Endothelial cell of umbilical vein (primary cell): ENCODE measurements around the gene SKOR1. TPM values are rescaled to one million over a fixed set of nuclear protein-coding genes. Genes with fewer than 3 reads are reported as not detected.

Experiments
- BruUV-seq: library from RNA; stranded (reverse); fragments of 400-500 nt; replicated peaks from 2 replicates; lab custom pipeline; 2021; lab: Mats Ljungman, UMichigan
- CTCF ChIA-PET: fragments of 300-600, 350-600 bp; sonication (Branson Sonifier 250); formaldehyde crosslinking; loops from one replicate; lab custom pipeline; 2021; ENCODE audit warnings: antibody characterized with exemption, inconsistent platforms; lab: Charles Lee
- POLR2A ChIA-PET: fragments of 300-600, 350-600 bp; sonication (Branson Sonifier 250); formaldehyde crosslinking; loops from one replicate; lab custom pipeline; 2021; ENCODE audit warnings: antibody characterized with exemption, inconsistent platforms; lab: Charles Lee
- DNase-seq: peaks from one replicate; pipeline ENCODE4 v3.0.0-alpha.2; 2011; ENCODE audit warnings: low read depth, low spot score
- FAIRE-seq: peaks from 2 replicates; lab custom pipeline; 2011; peaks lifted over from hg19 to GRCh38; lab: Jason Lieb, UNC
- H2AFZ ChIP-seq: 2 replicates; pipeline ENCODE4 v1.6.0; 2012; ENCODE audit warnings: low read depth, low read length, control low read depth, inconsistent platforms
- H3K27ac ChIP-seq: 2 replicates; pipeline ENCODE4 v1.5.1; 2011; ENCODE audit warnings: low read depth, mild to moderate bottlenecking, control low read depth, low read length, moderate library complexity; ENCODE audit not compliant: insufficient read depth
- H3K27me3 ChIP-seq, 2 experiments: 2 replicates each; pipeline versions ENCODE4 v1.6.0 to v1.6.1; 2011; ENCODE audit warnings: low read length in 2 of 2, mixed read lengths in 1 of 2; ENCODE audit not compliant: control insufficient read depth in 2 of 2, insufficient read depth in 2 of 2
- H3K36me3 ChIP-seq, 2 experiments: 2 replicates in 1 of 2; 3 replicates in 1 of 2; pipeline ENCODE4 v1.5.1; 2011; ENCODE audit warnings: low read length in 2 of 2, mild to moderate bottlenecking in 1 of 2, moderate library complexity in 1 of 2; ENCODE audit not compliant: control insufficient read depth in 2 of 2, insufficient read depth in 2 of 2; ENCODE audit errors: extremely low read depth in 1 of 2
- H3K4me1 ChIP-seq: 3 replicates; pipeline ENCODE4 v1.5.1; 2011; ENCODE audit warnings: mild to moderate bottlenecking, low read length; ENCODE audit not compliant: control insufficient read depth, insufficient read depth; ENCODE audit errors: extremely low read depth
- H3K4me2 ChIP-seq: 2 replicates; pipeline ENCODE4 v1.6.1; 2011; ENCODE audit warnings: low read length, control low read depth, mixed read lengths; ENCODE audit not compliant: insufficient read depth
- H3K4me3 ChIP-seq, 3 experiments: fragments of 200-600 bp in 1 of 3; sonication (generic), shearing (Covaris generic) in 1 of 3; replicated peaks in 1 of 3; 2 replicates each; pipeline ENCODE4 v1.5.1; 2011 to 2016; ENCODE audit warnings: control low read depth in 3 of 3, low read length in 3 of 3, mild to moderate bottlenecking in 2 of 3, inconsistent platforms in 1 of 3, low read depth in 1 of 3, moderate library complexity in 1 of 3; ENCODE audit not compliant: insufficient read depth in 1 of 3
- H3K79me2 ChIP-seq: 2 replicates; pipeline ENCODE4 v1.6.0; 2012; ENCODE audit warnings: low read length, inconsistent platforms; ENCODE audit not compliant: control insufficient read depth, insufficient read depth
- H3K9ac ChIP-seq: replicated peaks from 2 replicates; pipeline ENCODE3; 2011; ENCODE audit warnings: low read length, control low read depth; ENCODE audit not compliant: insufficient read depth; ENCODE audit errors: extremely low read depth
- H3K9me1 ChIP-seq: replicated peaks from 3 replicates; pipeline ENCODE4 v1.6.0; 2011; ENCODE audit warnings: mild to moderate bottlenecking, low read length; ENCODE audit not compliant: control insufficient read depth, insufficient read depth; ENCODE audit errors: extremely low read depth
- H3K9me3 ChIP-seq: replicated peaks from 2 replicates; pipeline ENCODE4 v1.5.1; 2012; ENCODE audit warnings: low read length, inconsistent platforms; ENCODE audit not compliant: control insufficient read depth, insufficient read depth
- H4K20me1 ChIP-seq: replicated peaks from 2 replicates; pipeline ENCODE3; 2011; ENCODE audit warnings: mild to moderate bottlenecking, low read length; ENCODE audit not compliant: control insufficient read depth, insufficient read depth; ENCODE audit errors: extremely low read depth
- EZH2 ChIP-seq: IDR thresholded peaks from 2 replicates; pipeline ENCODE4 v1.6.1; 2012; ENCODE audit warnings: borderline replicate concordance, low read depth, mild to moderate bottlenecking, moderate library complexity, low read length, inconsistent platforms; ENCODE audit not compliant: severe bottlenecking
- FOS ChIP-seq: IDR thresholded peaks from 2 replicates; pipeline ENCODE4 v1.6.1; 2011; ENCODE audit warnings: mild to moderate bottlenecking, low read length, moderate library complexity, borderline replicate concordance; ENCODE audit not compliant: insufficient read depth
- GATA2 ChIP-seq: IDR thresholded peaks from 2 replicates; pipeline ENCODE4 v1.7.0; 2011; ENCODE audit warnings: low read depth, mild to moderate bottlenecking, moderate library complexity, mixed read lengths, low read length; ENCODE audit not compliant: insufficient read length, insufficient read depth
- JUN ChIP-seq: IDR thresholded peaks from 2 replicates; pipeline ENCODE4 v1.6.1; 2011; ENCODE audit warnings: borderline replicate concordance, low read depth; ENCODE audit not compliant: insufficient read length, insufficient read depth
- MYC ChIP-seq: IDR thresholded peaks from one replicate; pipeline ENCODE4 v1.6.1; 2011; ENCODE audit warnings: mild to moderate bottlenecking, low read depth, low read length
- POLR2A ChIP-seq: IDR thresholded peaks from 2 replicates; pipeline ENCODE4 v1.6.1; 2012; ENCODE audit warnings: low read depth, mild to moderate bottlenecking, control low read depth, low read length
- POLR2AphosphoS5 ChIP-seq: IDR thresholded peaks from 2 replicates; pipeline ENCODE4 v1.6.1; 2012; ENCODE audit warnings: low read depth, mild to moderate bottlenecking, control low read depth, low read length, moderate library complexity; ENCODE audit not compliant: insufficient read depth
- dilution Hi-C: fragments of 300-500 bp; cut with MboI; formaldehyde crosslinking; loops from one replicate; pipeline ENCODE4 v1.15.0; 2019; ENCODE audit warnings: low sequenced_read_pairs; ENCODE audit not compliant: extremely low pct_ligation_motif_present
- intact Hi-C: fragments of 100-400 bp; cut with micrococcal nuclease; formaldehyde crosslinking; loops from one replicate; pipeline ENCODE4 v1.10.0; 2022
- polyA plus RNA-seq, 4 experiments: library from polyadenylated mRNA; depleted of rRNA in 3 of 4; stranded (reverse) in 3 of 4; unstranded in 1 of 4; fragments of >200 nt; gene quantifications; 2 replicates each; pipeline versions ENCODE4 v1.2.1 to v1.2.3, GENCODE V29; 2011 to 2012; ENCODE audit warnings: missing spikeins in 1 of 4
- total RNA-seq: library from RNA; stranded (reverse); gene quantifications from 2 replicates; pipeline ENCODE4 v1.2.3, GENCODE V29; 2021
- TF ChIP-seq, protein P1 (sequence below): IDR thresholded peaks from 2 replicates; pipeline ENCODE4 v1.6.1; 2011; ENCODE audit not compliant: insufficient read depth, insufficient read length
- TF ChIP-seq, protein P2 (sequence below), 2 donors: IDR thresholded peaks; 1 replicate in 1 of 2; 2 replicates in 1 of 2; pipeline ENCODE4 v1.5.1; 2011; ENCODE audit warnings: low read length in 2 of 2, mild to moderate bottlenecking in 2 of 2, moderate library complexity in 2 of 2, control low read depth in 1 of 2, inconsistent platforms in 1 of 2, low read depth in 1 of 2; ENCODE audit not compliant: insufficient read depth in 1 of 2; ENCODE audit errors: extremely low read depth in 1 of 2

Gene SKOR1
- total and polyA plus RNA-seq, 2 donors (not counting 3 experiments of a cell fraction or from before 2014, with no cell fraction given): 0.06 to 0.15 TPM

DNA sequence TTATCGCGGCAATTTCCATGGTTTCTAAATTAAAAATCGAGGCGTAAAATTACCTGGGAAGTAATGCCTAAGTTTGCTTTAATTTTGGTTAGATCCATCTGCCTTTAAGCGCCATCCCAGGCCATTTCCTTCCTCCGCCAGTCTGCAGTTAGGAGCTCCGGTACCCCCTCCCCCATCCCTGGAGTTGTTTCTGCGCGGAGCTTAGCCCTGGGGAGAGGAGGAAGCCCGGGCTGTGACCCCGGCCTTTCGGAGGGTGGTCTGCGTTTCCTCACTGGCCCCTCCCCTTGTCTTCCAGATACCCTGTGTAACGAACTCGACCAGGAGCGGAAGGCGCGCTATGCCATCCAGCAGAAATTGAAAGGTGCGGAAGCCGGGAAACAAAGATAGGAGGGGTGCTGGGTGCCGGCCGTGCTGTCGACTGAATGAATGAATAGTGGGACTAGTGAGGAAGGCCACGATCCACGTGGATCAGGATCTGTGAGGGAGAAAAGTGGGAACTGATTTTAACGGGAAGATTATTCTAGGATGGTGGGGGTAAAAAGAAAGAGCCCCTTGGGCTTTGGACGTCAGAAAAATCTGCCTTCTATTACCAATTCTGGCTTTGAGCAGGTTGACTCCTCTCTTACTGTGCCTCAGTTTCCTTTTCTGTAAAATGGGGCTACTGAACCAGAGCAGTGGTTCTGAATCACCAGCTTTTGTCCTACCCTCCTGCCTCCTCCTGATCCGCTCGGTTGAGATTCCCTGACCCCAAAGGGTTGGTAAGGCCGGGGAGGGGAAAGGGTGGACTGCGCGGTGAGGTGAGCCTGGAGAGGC lies 7.8 kb downstream of the SKOR1 start:
- no peaks in the 10 kb centered on the region for H4K20me1 ChIP-seq
- BruUV-seq: no TSS peak
- no peaks in the 10 kb centered on the region for H3K9me3 ChIP-seq
- dilution Hi-C loops (no loop called here), intact Hi-C loops (loop anchor here (2.0 to 5.0 kb wide), 2 partner anchors 312 to 511 kb away; partner anchors contain the start of gene C15orf61)
- H3K9me1 ChIP-seq: no peaks in the 10 kb centered on the region
- DNase-seq (no peak), FAIRE-seq (peak; percentile 43)
- CTCF ChIA-PET: interaction anchor here (1.1 to 3.1 kb wide), 8 partner anchors 14 to 887 kb away, joined by 3 to 36 read pairs (median 6); partner anchors contain the start of gene C15orf61
- no peak overlapping the region for H3K27ac ChIP-seq
- POLR2A ChIA-PET: no interaction called here
- no peak overlapping the region for H2AFZ ChIP-seq
- H3K27me3 ChIP-seq: peaks cover 79 to 92% of the 10 kb centered on the region in 2 experiments
- H3K4me2 ChIP-seq: peak overlapping the region; percentile 52
- no peak overlapping the region for H3K4me3 ChIP-seq
- no peak overlapping the region for H3K9ac ChIP-seq
- H3K79me2 ChIP-seq: no peaks in the 10 kb centered on the region
- no peaks in the 10 kb centered on the region for H3K36me3 ChIP-seq
- no peak for TF ChIP-seq GATA2
- no peak for TF ChIP-seq FOS
- TF ChIP-seq, protein P1, sequence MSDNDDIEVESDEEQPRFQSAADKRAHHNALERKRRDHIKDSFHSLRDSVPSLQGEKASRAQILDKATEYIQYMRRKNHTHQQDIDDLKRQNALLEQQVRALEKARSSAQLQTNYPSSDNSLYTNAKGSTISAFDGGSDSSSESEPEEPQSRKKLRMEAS: no peak
- TF ChIP-seq MYC: no peak
- TF ChIP-seq JUN: no peak
- TF ChIP-seq EZH2: no peak
- TF ChIP-seq POLR2AphosphoS5: no peak
- TF ChIP-seq POLR2A: no peak
- TF ChIP-seq, protein P2, sequence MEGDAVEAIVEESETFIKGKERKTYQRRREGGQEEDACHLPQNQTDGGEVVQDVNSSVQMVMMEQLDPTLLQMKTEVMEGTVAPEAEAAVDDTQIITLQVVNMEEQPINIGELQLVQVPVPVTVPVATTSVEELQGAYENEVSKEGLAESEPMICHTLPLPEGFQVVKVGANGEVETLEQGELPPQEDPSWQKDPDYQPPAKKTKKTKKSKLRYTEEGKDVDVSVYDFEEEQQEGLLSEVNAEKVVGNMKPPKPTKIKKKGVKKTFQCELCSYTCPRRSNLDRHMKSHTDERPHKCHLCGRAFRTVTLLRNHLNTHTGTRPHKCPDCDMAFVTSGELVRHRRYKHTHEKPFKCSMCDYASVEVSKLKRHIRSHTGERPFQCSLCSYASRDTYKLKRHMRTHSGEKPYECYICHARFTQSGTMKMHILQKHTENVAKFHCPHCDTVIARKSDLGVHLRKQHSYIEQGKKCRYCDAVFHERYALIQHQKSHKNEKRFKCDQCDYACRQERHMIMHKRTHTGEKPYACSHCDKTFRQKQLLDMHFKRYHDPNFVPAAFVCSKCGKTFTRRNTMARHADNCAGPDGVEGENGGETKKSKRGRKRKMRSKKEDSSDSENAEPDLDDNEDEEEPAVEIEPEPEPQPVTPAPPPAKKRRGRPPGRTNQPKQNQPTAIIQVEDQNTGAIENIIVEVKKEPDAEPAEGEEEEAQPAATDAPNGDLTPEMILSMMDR (IDR thresholded peaks at IDR 0.05; ENCODE audit: extremely low read depth in 1 of 2, insufficient read depth in 1 of 2, low read depth in 1 of 2, low read length in 2 of 2): no peak
- H3K4me1 ChIP-seq: peaks cover 32% of the 10 kb centered on the region
